ENCODE results near the gene EPS8. TPM values are rescaled to one million over a fixed set of nuclear protein-coding genes. Genes with fewer than 3 reads are reported as not detected.
"Not testable (repeated sequence)": the region's sequence is repeated elsewhere in the genome, so short reads cannot be mapped to it uniquely, and the experiment has no call there.

EPS8 gene
- polyA plus RNA-seq, 3 donors: 10.1 to 71.5 (median 56.7) TPM

GRCh38 chr12:15634010-15634683 lies 155.0 kb downstream of the EPS8 start:
- H3K27ac ChIP-seq (ENCODE audit: low read depth, low read length): no peak overlapping the region
- 72 to 95% (median 75%) methylated on average over 4 of the region's 4 CpGs for WGBS, 3 donors

- 90 to 100% (median 95%) methylated on average over 1 of the region's 1 CpG for WGBS, 3 donors
- H3K27ac ChIP-seq (ENCODE audit: low read depth, low read length): no peak overlapping the region
Measured at GRCh38 chr12:15633201-15633600, 156.0 kb downstream of the EPS8 start.

GRCh38 chr12:15632708-15633107 lies 156.5 kb downstream of the EPS8 start:
- no peak overlapping the region for H3K27ac ChIP-seq (ENCODE audit: low read depth, low read length)
- WGBS, 3 donors: 91 to 94% (median 94%) methylated on average over 4 of the region's 4 CpGs

GRCh38 chr12:15631007-15631715 lies 158.0 kb downstream of the EPS8 start:
- WGBS, 3 donors: 59 to 74% (median 71%) methylated on average over 6 of the region's 6 CpGs
- no peak overlapping the region for H3K27ac ChIP-seq (ENCODE audit: low read depth, low read length)

- WGBS, 3 donors: 58 to 80% (median 62%) methylated on average over 3 of the region's 3 CpGs
- H3K27ac ChIP-seq (ENCODE audit: low read depth, low read length): no peak overlapping the region
Measured at GRCh38 chr12:15629761-15630160, 159.4 kb downstream of the EPS8 start.

GRCh38 chr12:15629108-15629507 lies 160.1 kb downstream of the EPS8 start:
- no peak overlapping the region for H3K27ac ChIP-seq (ENCODE audit: low read depth, low read length)
- WGBS, 3 donors: 11 to 32% (median 28%) methylated on average over 5 of the region's 5 CpGs

GRCh38 chr12:15627995-15628945 lies 160.9 kb downstream of the EPS8 start:
- peak overlapping the region; percentile 72 for H3K27ac ChIP-seq (ENCODE audit: low read depth, low read length)
- WGBS, 3 donors: 39 to 68% (median 43%) methylated on average over 4 of the region's 4 CpGs

- WGBS, 3 donors: 95 to 100% (median 98%) methylated on average over 2 of the region's 2 CpGs
Measured at GRCh38 chr12:15625075-15625474, 164.1 kb downstream of the EPS8 start.

GRCh38 chr12:15620741-15621539 lies 168.2 kb downstream of the EPS8 start:
- 63 to 68% (median 66%) methylated on average over 4 of the region's 4 CpGs for WGBS, 3 donors
- no peak overlapping the region for H3K27ac ChIP-seq (ENCODE audit: low read depth, low read length)

More at GRCh38 chr12:15625075-15625474, 164.1 kb downstream of the EPS8 start:
- no peak overlapping the region for H3K27ac ChIP-seq (ENCODE audit: low read depth, low read length)

GRCh38 chr12:15616495-15616894 lies 172.7 kb downstream of the EPS8 start:
- not testable (repeated sequence) for H3K27ac ChIP-seq (ENCODE audit: low read depth, low read length)
- WGBS, 3 donors: 79 to 96% (median 95%) methylated on average over 8 of the region's 8 CpGs

- WGBS, 3 donors: 48 to 85% (median 50%) methylated on average over 1 of the region's 1 CpG
- H3K27ac ChIP-seq (ENCODE audit: low read depth, low read length): no peak overlapping the region
Measured at GRCh38 chr12:15613981-15614380, 175.2 kb downstream of the EPS8 start.

- H3K27ac ChIP-seq (ENCODE audit: low read depth, low read length): no peak overlapping the region
- 53 to 85% (median 71%) methylated on average over 1 of the region's 1 CpG for WGBS, 3 donors
Measured at GRCh38 chr12:15608941-15609340, 180.2 kb downstream of the EPS8 start.

- no peak overlapping the region for H3K27ac ChIP-seq (ENCODE audit: low read depth, low read length)
- WGBS, 3 donors: 60 to 89% (median 83%) methylated on average over 1 of the region's 1 CpG
Measured at GRCh38 chr12:15608406-15608805, 180.8 kb downstream of the EPS8 start.

GRCh38 chr12:15605881-15606590 lies 183.2 kb downstream of the EPS8 start:
- 78 to 87% (median 79%) methylated on average over 10 of the region's 10 CpGs for WGBS, 3 donors
- H3K27ac ChIP-seq (ENCODE audit: low read depth, low read length): no peak overlapping the region

- 94 to 98% (median 97%) methylated on average over 4 of the region's 4 CpGs for WGBS, 3 donors
- H3K27ac ChIP-seq (ENCODE audit: low read depth, low read length): no peak overlapping the region
Measured at GRCh38 chr12:15603474-15604085, 185.6 kb downstream of the EPS8 start.

GRCh38 chr12:15602051-15602672 lies 187.0 kb downstream of the EPS8 start:
- 89 to 96% (median 92%) methylated on average over 3 of the region's 3 CpGs for WGBS, 3 donors
- H3K27ac ChIP-seq (ENCODE audit: low read depth, low read length): no peak overlapping the region
